SH-SY5Y (cell line): ENCODE results near the gene CHID1.

Experiments
- GATA2 ChIP-seq: IDR thresholded peaks from 2 replicates; pipeline ENCODE4 v1.6.1; 2011; ENCODE audit warnings: mild to moderate bottlenecking, low read depth, low read length
- GATA3 ChIP-seq: IDR thresholded peaks from 2 replicates; pipeline ENCODE4 v1.6.1; 2011; ENCODE audit warnings: low read depth, mild to moderate bottlenecking, low read length, moderate library complexity

DNA sequence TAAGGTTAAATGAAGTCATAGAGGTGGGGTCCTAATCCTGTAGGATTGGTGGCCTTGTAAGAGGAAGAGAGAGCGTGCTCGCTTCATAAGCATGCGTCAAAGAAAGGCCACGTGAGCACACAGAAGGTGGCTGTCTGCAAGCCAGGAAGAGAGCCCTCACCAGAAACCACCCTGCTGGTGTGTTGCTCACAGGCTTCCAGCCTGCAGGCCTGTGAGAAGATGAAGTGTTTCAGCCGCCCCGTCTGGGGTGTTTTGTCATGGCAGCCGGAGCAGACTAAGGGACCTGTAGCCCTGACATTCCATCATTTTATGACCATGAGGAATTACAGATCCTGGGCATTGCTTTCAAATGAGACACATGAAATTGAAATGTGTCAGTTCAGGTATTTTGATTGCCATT lies 47.5 kb upstream of the CHID1 start:
- no peak for TF ChIP-seq GATA2
- TF ChIP-seq GATA3: no peak
